GM19328 (cell line): ENCODE measurements around the gene LIMS1.
"Not testable (repeated sequence)": the region's sequence is repeated elsewhere in the genome, so short reads cannot be mapped to it uniquely, and the experiment has no call there.

Source experiments
- ATAC-seq: cut with Tn5 transposase; IDR thresholded peaks from one replicate; pipeline ENCODE4 v1.9.1; 2021; ENCODE audit warnings: mild to moderate bottlenecking, moderate library complexity; ENCODE audit not compliant: unreplicated experiment

The LIMS1 gene, protein sequence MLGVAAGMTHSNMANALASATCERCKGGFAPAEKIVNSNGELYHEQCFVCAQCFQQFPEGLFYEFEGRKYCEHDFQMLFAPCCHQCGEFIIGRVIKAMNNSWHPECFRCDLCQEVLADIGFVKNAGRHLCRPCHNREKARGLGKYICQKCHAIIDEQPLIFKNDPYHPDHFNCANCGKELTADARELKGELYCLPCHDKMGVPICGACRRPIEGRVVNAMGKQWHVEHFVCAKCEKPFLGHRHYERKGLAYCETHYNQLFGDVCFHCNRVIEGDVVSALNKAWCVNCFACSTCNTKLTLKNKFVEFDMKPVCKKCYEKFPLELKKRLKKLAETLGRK

DNA sequence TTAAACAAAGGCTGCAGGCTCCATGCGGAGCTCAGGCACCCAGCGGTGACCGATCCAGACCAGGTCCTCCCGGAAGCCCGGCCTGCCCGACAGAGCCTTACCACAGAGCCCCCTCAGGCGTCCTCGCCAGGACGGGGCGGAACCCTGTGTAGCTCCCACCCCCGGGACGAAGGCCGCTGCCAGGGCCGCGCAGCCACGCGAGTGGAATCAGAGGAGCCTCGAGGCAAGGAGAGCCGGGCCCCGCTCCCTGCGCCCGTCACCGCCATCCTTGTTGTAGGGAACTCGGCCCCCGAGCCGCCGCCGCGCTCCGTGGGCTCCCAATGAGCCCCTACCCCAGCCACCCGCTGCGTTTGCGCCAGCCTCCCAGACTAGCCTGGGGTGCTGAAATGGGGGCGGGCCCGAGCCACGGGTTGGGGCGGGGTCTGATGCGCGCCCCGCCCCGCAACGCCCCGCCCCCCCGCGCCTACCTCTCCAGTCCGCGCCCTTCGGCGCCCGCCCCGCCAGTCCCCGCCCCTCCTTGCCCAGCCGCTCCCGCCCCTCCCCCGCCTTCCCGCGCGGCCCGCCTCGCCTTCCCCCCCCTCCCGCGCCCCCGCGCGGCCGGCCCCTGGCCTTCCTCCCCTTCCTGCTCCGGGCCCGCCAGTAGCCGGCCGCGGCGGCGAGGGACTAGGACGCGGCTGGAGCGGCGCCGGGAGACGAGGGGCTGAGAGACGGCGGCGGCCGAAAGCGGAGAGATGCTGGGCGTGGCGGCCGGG, at the start of gene LIMS1:
Gene LIMS1 (plus strand): TSS at position 639 of the 752 bp plus-strand sequence. CDS start 93 bp downstream, at position 732.
- peak; percentile 83 for ATAC-seq

DNA sequence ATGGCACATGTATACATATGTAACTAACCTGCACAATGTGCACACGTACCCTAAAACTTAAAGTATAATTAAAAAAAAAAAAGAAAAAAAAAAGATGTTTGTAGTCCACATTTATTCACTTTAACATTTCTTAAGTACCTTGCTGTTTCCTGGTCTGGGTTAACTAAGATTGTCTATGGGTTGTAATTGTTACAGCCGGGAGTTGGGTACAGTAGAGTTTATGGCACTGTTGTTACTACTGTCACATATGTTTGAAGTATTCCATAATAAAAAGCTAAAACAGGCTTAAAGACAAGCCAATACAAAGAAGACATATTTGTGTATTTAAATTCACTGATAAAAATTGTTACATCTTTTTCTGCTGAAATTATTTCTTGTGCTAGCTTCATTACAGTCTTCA, 49.0 kb upstream of the LIMS1 start:
- ATAC-seq: no peak

DNA sequence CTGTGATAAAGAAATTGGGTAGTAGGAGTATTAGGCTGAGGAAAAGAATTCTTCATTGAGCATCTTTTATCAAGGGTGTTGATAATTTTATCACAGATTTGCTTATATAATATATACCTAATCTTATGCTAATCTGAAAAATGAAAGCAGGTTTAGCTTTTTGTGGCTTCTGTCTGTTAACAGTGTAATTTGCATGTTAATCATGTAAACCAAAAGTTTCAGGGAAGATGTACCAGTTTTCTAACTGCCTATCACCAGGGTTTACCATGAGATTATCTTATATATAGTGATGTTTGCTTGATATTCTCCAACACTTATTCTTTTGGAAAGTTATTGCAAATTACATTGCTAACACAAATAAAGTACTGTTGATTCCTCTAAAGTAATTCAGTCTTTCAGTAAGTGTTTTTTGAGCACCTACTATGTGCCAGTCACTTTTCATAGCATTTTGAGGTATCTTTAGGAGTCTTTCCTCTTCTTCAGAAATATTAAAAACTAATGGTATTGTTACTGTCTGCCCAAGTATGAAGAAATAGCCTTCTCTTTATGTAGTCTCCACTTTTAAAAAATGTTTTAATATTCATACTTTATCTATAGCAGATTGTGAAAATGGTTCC, 43.7 kb upstream of the LIMS1 start:
- ATAC-seq: no peak

DNA sequence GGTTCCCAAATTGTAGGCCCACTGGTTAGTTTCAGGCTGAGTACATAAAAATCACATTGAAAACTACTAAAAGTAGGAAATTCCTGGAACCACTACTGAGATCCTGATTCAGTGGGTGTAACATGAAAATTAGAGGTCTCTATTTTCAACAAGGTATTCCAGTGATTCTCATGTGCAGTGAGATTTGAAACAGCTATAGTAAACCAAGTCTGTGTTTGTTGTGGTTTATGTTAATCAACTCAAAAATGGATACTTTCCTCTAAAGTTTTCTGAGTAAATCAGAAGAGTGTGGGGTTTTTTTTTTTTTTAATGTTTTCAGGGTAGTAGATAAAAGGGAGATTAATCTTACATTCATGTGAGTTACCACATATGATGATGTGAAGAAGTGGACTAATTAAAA, 42.4 kb upstream of the LIMS1 start:
- no peak for ATAC-seq

DNA sequence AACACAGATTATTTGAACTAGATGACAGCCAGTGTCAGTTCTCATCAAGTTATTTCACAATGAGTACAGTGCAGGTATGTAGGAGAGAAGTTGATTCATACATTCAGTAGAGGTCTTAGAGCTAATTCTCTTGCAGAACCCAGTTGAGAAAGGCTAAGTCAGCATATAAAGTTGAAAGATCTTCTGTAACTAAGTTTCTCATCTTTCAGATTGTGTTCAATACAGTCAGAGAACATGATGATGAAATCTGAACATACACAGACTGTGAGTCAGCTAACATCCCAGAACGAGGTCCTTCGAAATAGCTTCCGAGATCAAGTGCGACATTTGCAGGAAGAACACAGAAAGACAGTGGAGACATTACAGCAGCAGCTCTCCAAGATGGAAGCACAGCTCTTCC, 41.9 kb upstream of the LIMS1 start:
- no peak for ATAC-seq

DNA sequence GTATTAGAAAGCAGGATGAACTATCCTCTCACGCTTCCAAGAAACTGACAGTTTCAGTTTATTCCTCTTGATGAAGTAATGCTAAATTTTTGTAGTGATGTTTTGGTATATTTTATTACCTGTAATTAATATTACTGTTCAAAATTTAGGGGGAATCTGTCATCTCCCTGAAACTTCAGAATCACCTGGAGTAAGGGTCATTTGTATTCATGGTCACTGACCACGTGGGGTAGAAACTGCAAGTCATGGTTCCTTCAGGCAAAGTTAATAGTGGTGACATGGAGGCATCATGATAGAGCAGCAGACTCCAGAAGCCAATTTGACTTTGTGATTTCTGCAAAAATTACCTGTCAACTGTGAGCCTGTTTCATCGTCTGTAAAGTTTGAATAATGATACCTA, 38.1 kb upstream of the LIMS1 start:
- not testable (repeated sequence) for ATAC-seq

DNA sequence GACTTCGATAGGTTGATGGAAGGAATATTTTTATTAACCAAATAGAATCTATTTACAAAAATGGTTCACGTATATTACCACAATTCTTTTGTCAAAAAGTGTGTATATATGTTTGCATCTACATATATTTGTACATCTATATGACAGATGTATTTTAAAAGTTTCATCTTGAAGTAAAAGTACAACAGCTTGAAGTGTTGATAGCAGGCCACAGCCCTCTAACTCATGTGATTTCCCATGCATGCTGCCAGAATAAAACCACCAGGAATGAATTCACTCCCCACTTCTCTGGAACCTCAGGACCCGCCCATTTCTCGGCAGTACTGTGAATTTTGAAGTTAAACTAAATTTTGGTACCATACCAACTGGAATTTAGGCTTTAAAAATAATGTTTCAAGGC, 26.6 kb upstream of the LIMS1 start:
- ATAC-seq: not testable (repeated sequence)

DNA sequence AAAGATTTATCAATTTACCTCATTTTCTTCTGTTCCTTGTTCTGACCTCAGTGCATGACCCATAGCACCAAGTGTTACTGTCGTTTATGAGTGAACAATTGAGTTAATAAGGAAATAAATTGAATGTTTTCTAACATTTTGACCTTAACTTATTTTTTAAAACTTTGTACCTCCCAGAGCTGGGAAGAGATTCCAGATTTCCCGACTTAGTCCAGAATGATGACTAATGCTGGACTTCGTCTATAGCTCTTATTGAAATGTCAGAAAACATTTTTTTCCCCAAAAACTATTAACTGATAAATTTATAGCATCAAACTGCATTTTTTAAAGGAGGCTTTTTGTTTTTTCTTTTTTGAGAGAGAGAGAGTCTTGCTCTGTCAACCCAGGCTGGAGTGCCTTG, 21.8 kb upstream of the LIMS1 start:
- ATAC-seq: not testable (repeated sequence)

DNA sequence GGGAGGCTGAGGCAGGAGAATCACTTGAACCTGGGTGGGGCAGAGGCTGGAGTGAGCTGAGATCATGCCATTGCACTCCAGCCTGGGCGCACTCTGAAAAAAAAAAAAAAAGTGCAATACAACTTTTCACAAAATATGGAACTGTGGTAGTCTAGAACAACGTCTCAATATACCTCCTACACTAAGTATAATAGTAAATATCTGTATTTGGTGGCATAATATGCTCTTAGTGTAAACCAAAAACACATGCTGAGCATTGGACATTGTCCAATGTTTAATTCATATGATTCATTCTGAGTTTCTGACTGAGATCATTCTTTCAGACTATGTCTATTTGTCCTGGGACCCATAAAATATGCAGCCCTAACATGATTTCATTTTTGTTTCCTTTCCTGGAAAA, 19.8 kb upstream of the LIMS1 start:
- not testable (repeated sequence) for ATAC-seq

DNA sequence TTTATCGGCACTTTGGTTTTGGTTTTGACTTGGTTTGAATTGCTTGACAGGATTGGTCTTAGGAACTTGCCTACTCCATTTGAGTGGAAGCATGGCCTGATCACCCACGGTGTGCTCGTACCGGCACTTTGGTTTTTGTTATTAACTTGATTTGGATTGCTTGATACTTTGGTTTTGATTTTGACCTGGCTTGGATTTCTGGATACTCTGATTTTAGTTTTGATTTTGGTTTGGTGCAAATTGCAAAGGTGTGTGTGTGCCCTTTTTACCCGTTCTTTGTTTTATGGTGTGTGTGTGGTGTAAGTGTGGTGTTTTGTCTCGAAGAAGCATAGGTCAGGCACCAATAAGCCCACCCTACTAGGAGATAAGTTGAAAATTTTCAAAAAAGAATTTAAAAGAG, 9.6 kb upstream of the LIMS1 start:
- not testable (repeated sequence) for ATAC-seq

DNA sequence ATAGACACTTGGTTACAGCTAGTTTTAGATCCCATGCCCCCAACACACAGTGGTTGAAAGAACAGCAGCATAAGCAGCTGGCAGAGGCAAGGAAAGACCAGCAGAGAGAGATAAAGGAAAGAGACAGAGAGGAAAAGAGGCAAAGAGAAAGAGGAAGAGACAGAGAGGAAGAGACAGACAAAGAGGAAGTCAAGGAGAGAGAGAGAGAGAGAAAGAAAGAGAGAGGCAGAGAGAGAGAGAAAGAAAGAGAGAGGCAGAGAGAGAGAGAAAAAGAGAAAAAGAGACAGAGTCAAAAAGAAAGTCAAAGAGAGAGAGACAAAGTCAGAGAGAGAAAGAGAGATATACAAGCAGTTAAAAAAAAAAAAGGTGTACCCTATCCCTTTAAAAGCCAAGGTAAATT, 9.0 kb upstream of the LIMS1 start:
- ATAC-seq: not testable (repeated sequence)

DNA sequence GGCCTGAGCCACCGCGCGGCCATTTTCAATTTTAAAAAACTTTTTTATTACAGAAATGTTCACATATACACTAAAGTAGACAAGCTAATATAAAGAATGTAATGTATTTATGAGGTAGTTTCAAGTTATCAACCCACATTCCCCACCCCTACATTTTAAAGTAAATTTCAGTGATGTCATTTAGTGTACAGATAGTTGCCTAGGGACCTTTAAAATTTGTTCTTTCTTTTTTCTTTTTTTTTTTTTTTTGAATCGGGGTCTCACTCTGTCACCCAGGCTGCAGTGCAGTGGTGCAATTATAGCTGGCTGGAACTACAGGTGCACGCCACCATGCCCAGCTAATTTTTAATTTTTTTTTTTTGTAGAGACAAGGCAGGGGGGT, 2.6 kb upstream of the LIMS1 start:
- ATAC-seq: no peak

DNA sequence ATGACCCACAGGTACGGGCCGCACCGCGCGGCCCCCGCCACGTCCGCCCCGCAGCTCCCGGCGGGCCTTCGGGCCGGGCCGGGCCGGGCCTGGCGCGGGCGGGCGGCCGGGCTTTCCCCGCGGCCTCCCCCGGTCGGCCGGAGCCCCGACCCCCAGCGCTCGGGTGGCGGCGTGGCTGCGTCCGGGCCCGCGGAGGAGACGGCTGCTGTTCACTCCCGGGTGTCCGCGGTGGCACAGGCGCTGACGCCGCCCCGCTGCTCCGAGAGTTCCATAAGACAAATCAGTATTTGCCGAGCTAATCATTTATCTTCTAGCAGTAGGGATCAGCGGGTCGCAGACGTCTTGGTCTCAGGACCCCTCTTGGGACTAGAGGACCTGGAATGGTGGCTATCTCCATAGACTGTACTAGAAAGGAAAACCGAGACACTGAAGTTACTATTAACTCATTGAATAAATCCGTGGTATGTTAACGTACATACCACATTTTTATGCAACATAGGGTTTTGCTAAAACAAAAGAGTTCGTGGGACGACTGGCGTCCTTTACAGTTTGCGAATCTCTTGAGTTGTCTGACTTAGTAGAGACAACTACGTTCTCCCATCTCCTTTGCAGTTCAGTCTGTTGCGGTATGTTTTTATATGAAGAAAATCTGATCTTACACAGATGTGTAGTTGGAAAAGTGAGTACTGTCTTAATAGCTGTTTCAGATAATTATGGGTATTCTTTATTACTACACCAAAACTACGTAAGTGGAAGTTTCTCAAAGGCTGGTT, 500 bp downstream of the LIMS1 start:
- peak; percentile 29 for ATAC-seq

DNA sequence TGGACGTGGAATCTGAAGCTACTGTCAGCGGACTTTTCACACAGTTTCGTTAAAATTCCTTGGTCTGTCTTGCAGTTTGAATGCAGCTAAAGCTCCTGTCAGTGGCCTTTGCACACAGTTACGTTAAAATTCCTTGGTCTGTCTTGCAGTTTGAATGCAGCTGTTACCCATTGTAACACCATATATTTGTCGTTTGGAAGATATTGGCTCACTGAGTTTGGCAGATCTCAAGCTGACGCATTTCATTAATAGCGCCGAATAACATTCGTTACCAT, 1.0 kb downstream of the LIMS1 start:
- ATAC-seq: no peak

DNA sequence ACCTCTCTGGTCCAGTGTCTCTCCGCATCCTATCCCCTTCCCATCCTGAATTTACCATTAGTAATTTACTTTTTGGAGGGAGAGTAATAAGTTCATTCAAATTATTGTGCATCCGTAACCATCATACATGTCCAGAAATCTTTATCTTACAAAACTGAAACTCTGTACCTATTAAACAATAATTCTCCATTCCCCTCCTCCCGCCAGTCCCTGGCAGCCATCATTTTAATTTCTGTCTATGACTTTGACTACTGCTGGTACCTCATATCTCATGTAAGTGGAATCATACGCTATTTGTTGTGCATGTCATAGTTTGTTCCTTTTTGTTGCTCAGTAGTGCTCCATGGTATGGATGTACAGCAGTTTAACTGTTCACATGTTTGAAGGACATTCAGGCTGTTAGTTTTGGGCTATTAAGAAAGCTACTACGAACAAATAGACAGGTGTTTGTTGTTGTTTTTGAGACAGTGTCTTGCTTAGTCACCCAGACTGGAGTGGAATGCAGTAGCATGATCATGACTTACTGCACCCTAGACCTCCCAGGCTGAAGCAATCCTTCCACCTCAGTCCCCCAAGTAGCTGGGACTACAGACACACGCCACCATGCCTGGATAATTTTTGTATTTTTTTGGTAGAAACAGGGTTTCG, 2.0 kb downstream of the LIMS1 start:
- ATAC-seq: no peak

DNA sequence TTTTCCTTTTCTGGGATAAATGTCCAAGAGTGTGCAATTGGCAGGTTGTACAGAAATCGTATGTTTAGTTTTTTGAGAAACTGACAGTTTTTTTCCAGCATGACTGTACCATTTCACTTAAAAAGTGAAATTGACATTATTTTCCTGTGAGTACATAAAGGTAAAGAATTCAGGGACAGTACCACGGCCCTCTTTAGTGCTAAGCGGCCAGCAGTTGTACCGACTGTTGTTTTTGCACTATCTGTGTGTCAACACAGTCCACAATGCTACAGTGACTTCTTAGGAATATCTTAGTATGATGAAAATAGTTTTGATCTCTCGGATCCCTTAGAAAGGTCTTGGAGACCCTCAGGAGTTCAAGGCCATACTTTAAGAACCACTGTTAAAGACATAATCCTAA, 2.6 kb downstream of the LIMS1 start:
- ATAC-seq: no peak

DNA sequence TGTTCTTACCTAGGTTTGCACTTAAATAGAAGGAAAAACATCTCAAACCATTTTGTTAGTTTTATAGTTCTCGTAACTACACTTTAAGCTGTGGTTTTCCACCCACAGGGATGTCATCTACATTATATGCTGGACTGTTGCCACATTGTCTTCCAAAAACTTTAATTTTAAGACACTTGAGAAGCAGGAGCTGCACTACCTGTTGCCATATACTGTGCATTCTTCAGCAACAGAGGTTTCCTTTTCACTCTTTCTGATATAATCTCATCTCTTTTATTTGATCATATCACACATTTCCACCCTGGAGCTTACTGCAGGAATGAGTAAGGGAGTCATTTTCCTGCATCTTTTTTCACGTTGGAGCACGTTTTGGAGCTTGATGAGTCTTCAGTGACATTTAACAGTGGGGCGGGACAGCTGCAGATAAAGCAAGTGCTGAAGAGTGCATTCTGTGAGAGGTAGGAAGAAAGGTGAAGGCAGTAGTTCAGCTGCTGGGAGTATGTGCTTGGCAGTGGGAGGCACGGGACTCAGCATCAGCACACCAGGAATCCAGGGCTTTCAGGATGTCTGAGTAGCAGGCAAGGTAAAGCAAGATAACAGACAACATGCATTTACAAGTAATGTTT, 3.8 kb downstream of the LIMS1 start:
- ATAC-seq: no peak

DNA sequence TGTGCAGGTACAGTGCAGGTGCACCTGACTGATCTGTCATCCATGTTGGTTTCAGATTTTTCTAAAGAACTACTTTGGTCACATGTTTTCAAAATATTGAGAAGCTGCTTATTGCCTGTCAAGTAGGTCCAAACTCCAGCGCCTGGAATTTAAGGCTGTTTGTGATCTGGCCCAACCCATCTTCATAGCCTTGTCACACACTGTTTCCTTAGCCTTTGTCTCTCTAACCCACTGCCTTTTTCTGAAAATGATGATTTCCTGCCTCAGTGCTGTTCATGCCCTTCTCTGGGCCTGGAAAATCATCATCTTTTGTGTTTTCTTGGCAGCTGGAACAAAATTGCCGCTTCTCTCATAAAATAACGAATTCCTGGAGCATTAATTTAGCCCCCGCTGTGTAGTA, 7.2 kb downstream of the LIMS1 start:
- no peak for ATAC-seq

DNA sequence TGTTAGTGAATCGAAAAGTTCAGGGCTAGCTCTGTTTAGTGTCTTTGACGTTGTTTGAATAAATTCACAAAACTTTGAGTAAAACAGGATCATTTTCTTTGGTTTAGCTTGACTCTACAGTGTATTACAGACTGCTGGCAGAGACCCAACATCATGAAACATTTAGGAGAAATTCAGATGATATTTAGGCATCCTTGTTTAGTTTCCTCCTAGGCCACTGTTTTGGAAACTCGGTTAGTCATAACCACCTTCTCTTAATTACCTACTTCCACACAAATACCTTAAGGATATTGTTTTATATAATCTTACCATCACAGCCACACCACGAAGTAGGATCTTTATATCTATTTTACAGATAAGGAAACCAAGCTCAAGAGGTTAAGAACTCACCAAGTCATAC, 7.8 kb downstream of the LIMS1 start:
- no peak for ATAC-seq

DNA sequence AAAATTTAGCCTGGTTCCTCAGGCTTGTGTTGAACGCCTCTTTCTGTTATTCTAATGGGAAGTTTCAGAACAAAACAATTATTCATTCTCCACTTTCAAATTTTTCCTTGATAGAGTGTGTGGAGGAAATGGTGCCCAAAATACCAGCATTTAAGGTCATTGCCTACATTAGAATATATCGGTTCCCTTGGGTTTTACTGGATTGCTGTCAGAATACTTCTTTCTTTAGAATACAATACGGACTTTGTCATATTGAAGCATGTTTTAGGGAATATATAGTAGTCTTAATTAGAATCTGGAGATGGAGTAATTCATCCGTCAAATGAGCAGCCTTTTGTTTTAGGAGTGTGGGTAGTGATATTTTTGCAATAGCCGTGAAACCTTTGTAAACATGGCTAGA, 13.3 kb downstream of the LIMS1 start:
- no peak for ATAC-seq
